AG10803 (cell line): ENCODE results near the gene UQCRC2.

Source experiments
- DNase-seq: peaks from one replicate; pipeline ENCODE4 v3.0.0; 2010; ENCODE audit warnings: low read depth
- H3K4me3 ChIP-seq: 2 replicates; pipeline ENCODE4 v1.5.1; 2011; ENCODE audit warnings: mild to moderate bottlenecking, low read length, control low read depth
- TF ChIP-seq, protein P1 (sequence below): conservative IDR thresholded peaks from 2 replicates; pipeline ENCODE4 v1.5.1; 2011; ENCODE audit warnings: mild to moderate bottlenecking, low read length, control low read depth, inconsistent platforms

The UQCRC2 gene

DNA sequence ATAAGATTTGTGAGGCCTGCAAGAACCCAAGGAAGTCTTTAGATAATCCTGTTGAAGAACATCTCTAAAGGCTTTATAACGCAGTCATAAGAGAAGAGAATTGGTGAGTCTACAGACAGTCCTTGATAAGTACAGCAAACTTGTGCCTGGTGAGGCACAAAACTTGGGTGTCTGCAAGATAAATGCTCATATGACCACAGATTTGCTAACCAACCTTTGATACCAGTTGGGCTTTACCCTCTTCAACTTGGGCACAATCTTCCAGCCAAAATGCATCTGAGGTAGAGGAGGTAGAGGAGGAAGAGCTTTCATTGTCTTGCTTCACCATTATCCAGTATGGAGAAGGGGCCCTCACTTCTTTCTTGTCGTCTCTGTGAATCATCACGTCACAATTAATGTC, 30.9 kb downstream of the UQCRC2 start:
- TF ChIP-seq, protein P1, sequence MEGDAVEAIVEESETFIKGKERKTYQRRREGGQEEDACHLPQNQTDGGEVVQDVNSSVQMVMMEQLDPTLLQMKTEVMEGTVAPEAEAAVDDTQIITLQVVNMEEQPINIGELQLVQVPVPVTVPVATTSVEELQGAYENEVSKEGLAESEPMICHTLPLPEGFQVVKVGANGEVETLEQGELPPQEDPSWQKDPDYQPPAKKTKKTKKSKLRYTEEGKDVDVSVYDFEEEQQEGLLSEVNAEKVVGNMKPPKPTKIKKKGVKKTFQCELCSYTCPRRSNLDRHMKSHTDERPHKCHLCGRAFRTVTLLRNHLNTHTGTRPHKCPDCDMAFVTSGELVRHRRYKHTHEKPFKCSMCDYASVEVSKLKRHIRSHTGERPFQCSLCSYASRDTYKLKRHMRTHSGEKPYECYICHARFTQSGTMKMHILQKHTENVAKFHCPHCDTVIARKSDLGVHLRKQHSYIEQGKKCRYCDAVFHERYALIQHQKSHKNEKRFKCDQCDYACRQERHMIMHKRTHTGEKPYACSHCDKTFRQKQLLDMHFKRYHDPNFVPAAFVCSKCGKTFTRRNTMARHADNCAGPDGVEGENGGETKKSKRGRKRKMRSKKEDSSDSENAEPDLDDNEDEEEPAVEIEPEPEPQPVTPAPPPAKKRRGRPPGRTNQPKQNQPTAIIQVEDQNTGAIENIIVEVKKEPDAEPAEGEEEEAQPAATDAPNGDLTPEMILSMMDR = no peak
- no peak for DNase-seq
- H3K4me3 ChIP-seq = no peak overlapping the region

DNA sequence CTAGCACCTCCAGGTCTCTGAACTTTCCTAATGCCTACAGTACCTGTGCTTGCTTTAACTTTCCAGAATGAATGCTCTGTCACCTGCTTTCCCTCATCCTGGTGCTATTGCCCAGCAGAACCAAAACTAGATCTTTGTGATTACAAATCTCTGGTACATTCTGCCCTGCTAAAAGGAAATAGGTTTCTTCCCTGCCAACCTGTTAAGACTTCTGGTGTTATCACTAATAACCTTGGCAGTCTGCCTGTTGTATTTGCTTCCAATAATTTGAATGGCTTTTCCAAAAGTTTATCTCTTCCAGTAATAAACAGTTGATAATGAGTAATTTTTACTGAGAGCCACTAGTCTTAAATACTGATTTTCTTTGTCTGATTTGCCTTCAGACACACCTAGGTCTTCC, 32.4 kb downstream of the UQCRC2 start:
- DNase-seq = no peak
- no peak overlapping the region for H3K4me3 ChIP-seq
- TF ChIP-seq, protein P1 = no peak

DNA sequence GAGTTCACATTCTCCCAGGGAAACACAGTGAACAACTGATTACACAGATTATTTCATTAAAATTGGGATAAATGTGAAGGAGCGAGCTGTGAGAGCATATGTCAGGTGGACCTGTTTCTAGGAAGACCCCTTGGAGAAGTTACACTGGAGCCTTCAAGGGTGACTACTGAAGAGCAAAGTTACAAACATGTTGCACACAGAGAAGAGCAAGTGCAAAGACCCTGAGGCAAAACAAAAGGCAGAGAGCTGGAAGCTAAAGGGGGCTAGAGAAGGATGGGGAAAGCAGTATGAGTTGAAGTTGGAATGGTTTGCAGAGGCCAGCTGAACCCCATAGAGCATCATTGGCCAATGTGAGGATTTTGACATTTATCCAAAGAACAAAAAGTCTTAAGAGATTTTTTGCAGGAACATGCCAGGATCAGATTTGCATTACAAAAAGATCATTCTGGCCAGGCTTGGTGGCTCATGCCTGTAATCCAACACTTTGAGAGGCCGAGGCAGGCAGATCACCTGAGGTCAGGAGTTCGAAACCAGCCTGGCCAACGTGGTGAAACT, 33.6 kb downstream of the UQCRC2 start:
- H3K4me3 ChIP-seq = no peak overlapping the region
- DNase-seq = no peak
- TF ChIP-seq, protein P1 = no peak

DNA sequence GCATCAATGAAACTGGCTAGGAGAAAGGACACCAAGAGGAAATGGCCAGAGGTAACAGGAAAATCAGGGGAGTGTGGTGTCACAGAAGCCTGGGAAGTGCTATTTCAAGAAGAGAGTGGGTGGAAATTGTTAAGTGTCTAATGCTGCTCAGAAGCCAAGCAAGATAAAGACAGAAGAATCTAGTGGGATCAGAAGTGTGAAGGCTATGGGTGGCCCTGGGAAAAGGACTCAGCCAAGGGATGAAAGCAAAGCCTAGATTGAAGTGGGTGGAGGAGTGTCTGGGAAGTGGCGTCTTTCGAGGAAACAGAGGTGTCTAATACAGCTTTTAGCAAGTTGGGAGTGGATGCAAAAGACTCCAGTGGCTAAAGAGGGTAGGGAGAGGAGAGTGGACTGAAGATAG, 34.3 kb downstream of the UQCRC2 start:
- TF ChIP-seq, protein P1 = no peak
- DNase-seq = no peak
- no peak overlapping the region for H3K4me3 ChIP-seq

DNA sequence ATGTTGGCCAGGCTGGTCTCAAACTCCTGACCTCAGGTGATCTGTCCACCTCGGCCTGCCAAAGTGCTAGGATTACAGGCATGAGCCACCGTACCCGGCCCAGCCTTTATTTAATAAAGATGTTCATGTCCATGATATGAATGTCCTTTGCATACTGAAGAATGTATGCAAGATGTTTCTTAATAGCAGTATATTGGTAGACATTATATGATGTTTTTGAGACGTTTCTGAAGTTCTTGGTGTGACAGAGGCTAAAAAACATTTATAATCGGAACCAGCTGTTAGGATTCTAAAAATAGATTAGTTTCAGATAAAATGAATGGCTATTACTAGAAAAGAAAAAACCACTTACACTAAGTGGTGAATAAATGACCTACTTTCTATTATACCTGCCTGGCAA, 36.0 kb downstream of the UQCRC2 start:
- H3K4me3 ChIP-seq = no peak overlapping the region
- TF ChIP-seq, protein P1 = no peak
- DNase-seq = peak; percentile 54

DNA sequence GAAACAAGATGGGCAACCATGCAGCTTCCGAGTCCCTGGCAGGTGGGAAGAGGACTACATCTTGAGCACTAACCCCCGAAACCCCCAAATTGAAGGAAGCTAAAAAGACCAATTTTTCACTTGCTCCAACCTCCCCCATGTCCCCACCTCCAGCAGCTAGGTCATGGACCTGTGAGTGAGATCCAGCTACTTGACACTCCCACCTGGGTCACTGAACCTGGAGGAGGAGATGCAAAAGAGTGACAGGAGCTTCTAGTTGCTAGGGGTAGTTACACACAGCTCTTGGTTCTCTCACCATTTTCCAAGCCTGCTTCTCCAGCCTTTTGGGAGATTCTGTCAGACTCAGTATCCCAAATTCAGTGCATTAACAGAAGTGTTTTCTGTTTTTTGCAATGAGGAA, 36.6 kb downstream of the UQCRC2 start:
- no peak overlapping the region for H3K4me3 ChIP-seq
- TF ChIP-seq, protein P1 = no peak
- DNase-seq = no peak

DNA sequence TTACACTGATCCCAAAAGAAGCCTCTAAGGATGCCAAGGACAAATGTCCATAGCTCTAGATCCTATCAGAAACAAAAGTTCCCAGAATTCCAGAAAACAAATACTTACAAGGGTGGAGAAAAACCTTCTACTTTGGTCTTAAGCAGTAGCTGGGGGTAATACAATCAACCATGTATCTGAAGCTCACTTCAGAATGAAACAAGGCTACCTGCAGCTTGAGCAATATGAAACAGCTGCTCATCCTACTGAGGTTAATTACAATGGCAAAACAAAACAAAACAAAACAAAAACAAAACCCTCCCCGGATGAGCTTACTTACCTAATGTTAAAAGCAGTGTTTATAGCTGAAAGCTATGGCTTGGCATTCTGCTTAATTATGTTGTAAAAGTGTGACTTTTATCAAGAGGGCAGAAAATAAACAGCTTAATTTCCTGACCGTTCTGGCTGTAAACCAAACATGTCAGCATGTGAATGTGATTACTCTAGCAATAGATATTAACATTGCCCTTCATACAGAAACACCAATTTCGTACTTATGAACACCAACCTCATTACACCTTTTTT, 37.3 kb downstream of the UQCRC2 start:
- no peak overlapping the region for H3K4me3 ChIP-seq
- TF ChIP-seq, protein P1 = no peak
- DNase-seq = no peak
